NCI-H526 treated with DMSO at 0.1 percent for 48 hours (cell line): Measurements from ENCODE around the gene OLIG1.

Source experiments
- DNase-seq: peaks from one replicate; lab custom pipeline; 2025; lab: John Stamatoyannopoulos, UW

OLIG1 gene

DNA sequence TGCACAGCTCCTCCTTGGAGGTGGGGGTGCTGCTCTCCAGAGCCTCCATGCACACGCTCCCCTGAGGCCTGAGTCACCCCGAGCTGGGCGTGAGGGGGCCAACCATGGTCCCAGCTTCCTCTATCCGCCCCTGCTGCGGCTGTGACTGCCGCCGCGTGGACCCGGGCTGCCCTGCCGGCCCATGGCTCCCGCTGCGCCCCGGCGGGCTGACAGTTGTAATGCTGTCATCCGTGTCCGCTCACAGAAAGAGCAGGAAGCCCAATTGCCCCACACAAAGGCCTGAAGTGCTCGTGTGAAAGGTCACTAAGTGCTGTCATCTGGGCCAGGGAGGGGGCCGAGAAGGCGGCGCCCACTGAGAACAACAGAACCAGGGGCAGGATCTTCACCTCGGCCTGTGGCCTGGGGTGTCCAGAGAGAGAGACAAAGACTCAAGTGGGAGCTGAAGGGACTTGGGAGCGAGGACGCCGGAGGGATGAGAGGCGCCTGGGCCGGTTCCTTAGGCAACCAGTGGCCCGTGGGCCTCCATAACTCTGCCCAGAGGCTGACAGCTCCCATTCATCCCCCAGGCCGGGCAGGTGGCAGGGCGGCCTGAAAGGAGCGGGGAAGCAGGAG is 31.5 kb downstream of the OLIG1 start:
- DNase-seq, result no peak

DNA sequence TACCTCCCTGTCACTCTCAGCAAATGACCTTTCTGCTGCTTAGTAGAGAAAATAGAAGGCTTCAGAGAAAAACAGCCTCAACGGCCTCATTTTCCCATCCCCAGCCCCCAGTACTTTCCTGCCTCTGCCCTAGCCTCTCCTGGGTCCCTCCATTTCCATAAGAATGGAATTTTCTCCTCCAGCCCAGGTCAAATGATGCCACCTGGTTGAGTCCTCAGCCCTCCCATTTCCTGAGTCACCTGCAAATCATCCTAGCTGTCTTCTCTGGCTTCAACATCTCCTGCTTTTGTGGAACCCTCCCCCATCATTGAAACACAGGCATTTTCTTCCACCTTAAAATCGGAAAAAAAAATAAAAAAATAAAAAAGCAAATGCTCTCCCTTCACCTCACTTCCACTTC is 35.1 kb downstream of the OLIG1 start:
- no peak for DNase-seq

GRCh38 chr21:33108228-33108627 is 38.3 kb downstream of the OLIG1 start:
- no peak for DNase-seq

DNA sequence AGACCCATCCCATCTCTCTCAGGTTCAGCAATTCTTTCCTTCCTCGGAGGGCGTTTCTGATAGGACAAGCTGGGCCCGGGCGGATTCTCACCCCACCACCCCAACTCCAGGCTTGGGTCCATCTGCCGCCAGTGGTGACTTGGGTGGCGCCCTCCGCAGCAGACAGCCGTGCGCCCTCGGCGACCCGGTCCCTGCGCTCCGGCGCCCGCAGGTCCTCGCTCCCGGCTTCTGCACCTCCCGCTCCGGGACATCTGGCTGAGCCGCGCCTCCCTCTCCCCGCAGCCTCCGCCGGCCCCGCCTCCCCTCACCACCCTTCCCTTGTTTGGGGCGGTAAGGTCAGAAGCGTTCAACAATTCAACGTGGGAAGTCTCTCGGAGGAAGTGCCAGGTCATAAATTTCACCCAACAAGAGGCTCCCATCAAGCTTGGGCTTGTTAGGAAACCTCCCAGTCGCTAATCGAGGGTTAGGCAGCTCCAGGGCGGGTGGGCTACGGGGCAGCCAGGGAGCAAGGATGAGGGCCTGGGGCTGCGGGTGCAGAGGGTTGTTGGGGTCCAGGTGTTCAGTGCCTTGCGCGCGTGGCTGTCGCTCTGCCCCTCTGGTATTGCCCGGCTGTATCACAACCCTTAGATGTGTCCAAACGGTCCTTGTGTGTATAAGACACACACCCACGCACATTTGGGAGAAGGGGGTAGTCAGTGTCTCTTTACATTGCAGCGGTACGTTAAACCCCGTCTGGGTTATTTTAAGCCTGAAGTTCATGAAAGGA is 39.8 kb downstream of the OLIG1 start:
- peak; percentile 45 for DNase-seq

DNA sequence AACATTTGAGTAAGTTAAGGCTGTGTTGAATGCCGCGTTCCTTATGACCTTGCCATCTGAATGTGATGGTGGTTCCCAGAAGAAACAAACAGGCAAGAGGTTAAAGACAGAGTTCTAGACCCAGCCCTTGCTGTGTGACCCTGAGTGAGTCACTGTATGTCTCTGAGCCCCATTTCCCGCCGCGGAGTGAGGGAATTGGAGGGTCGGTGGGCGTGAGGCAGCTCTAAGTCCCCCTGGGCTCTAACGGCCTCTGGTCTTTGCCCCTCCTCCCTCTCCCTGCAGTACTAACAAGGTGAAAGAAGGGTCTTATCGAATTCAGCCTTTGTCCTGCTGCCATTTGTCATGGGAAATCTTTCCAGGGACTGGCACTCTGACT is 40.4 kb downstream of the OLIG1 start:
- DNase-seq, result no peak

DNA sequence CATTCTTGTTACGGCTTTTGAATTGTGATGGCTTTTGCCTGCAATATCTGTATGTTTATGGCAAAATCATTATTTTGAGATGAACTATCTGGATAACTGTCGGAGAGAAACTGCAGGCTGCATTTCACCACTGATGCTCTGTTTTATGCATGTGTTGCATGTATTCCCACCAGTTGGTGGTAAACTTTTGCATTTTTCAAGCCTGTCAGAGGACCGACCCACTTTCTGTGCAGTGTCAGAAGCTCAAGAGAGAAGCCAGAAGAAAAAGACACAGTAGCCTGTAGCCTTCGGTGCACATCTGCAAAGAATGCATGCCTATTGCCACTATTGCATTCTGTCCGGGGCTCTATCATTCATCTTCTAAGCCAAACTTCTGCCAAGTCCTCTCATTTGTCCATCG is 41.6 kb downstream of the OLIG1 start:
- no peak for DNase-seq

DNA sequence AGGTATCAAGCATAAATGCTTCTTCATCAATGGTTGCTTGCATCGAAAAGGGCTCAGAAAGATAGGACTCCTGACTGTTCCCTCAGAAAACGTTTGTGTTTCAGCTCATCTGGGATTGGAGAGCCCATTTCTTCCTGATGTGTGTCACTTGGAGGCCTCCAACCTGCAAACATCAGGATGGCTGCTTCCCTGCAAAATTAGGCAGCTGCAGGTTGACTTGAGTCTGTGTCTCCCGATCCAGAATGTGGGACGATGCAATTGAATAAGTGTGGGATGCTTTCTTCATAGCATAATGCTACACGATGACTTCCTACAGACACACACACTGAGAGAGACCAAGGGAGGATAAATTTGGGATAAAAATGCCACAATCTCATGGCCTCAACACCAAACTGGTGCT is 42.2 kb downstream of the OLIG1 start:
- peak; percentile 18 for DNase-seq

DNA sequence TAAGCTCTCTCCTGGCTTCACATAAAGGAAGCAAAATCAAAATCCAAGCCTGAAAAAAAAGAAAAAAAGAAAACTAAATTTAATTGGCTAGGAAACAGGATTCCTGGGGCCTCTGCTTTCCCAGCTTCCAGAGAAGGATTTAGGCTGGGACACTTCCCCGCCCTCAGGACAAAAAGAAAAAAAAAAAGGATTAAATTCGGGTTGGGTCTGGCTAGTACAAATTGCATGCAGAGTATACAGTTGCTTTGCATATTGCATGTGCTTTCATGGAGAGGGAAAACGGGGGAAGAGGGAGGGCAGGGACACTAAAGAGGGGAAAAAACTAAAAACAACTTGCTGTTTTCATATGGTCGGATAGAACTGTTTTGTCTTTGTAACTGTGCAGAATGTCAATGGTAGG is 42.7 kb downstream of the OLIG1 start:
- DNase-seq, result peak; percentile 71

DNA sequence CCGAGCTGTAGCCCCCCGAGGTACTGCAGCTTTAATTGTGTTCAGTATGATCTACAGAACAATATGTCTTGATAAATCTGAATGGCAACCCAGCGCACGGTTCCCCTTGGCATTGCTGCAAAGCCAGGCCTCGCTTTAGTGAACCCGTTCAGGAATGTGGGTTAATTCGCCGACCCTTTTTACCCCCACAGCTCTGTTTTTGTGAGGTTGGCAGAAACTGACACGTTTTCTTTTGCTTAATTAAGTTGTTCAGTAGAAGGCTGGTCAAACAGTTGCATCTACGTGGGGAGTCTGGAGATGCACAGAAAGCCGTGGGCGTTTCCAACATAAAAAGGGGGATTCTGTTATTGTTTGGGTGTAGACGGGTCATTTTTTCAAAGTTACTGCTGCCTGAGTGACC is 43.2 kb downstream of the OLIG1 start:
- DNase-seq, result no peak

DNA sequence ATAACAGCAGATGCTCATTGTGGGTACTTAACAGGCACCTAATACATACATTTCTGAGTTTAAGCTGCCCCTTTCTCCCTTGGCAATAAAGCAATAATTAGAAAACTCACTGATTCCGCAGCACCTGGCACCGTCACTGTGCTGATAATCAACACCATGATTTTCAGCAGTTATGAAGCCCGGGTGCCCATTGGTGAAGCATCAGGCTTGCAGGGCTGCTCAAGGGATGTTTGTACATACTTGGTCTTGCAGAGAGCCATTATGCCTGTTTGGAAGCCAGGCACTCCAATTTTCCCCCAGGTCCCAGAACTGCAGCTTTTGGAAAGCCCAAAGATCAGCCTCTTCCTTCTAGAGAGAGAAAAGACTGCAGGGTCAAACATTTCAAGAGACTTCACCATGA is 44.3 kb downstream of the OLIG1 start:
- no peak for DNase-seq

GRCh38 chr21:33115631-33116510 is 45.9 kb downstream of the OLIG1 start:
- DNase-seq, result peak; percentile 71

DNA sequence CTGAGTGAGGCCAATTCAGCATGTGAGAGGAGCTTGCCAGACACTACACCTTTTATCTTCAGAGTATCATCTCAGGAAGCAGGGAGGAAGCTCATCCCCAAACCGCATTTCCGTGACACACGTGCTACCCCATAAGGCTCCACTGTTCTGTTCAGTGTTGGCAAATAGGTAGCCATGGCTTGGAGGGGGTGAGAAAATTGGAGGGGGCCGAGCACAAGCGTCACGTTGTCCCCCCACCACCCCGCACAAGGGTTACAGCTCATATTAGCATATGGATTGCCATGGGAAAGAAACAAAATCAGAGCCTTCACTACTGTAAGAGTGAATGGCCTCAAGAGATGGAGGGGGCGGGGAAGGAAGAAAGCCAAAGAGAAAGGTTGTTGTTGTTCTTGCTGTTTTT is 46.7 kb downstream of the OLIG1 start:
- peak; percentile 45 for DNase-seq

GRCh38 chr21:33117101-33117888 is 47.4 kb downstream of the OLIG1 start:
- no peak for DNase-seq
